HepG2 (cell line): ENCODE data around the gene EIF5. TPM values are rescaled to one million over a fixed set of nuclear protein-coding genes. Genes with fewer than 3 reads are reported as not detected.

Experiments
- ARHGAP35 ChIP-seq: sonication (generic); formaldehyde crosslinking; IDR thresholded peaks from 2 replicates; pipeline ENCODE4 v1.9.0; 2022; ENCODE audit warnings: mild to moderate bottlenecking, inconsistent platforms, moderate library complexity, missing genetic modification reagents, borderline replicate concordance
- CBFB ChIP-seq: sonication (generic); formaldehyde crosslinking; IDR thresholded peaks from 2 replicates; pipeline ENCODE4 v1.4.0; 2020; ENCODE audit warnings: missing genetic modification reagents
- CCDC6 ChIP-seq: sonication (generic); formaldehyde crosslinking; IDR thresholded peaks from 2 replicates; pipeline ENCODE4 v1.8.1; 2022; ENCODE audit warnings: mild to moderate bottlenecking, missing genetic modification reagents, moderate library complexity
- DMAP1 ChIP-seq: IDR thresholded peaks from 2 replicates; pipeline ENCODE4 v1.6.1; 2016
- EED ChIP-seq: sonication (generic); formaldehyde crosslinking; IDR thresholded peaks from 2 replicates; pipeline ENCODE4 v1.5.0; 2020; ENCODE audit warnings: mild to moderate bottlenecking, missing genetic modification reagents
- ETV5 ChIP-seq: IDR thresholded peaks from 2 replicates; pipeline ENCODE4 v1.6.1; 2018; ENCODE audit warnings: missing biosample characterization, missing genetic modification reagents, inconsistent platforms, borderline replicate concordance
- GATAD2A ChIP-seq: IDR thresholded peaks from 2 replicates; pipeline ENCODE4 v1.6.1; 2016
- HNF4A ChIP-seq: sonication (generic); formaldehyde crosslinking; IDR thresholded peaks from 2 replicates; pipeline ENCODE4 v1.4.0; 2020; ENCODE audit warnings: missing genetic modification reagents
- MIER3 ChIP-seq: IDR thresholded peaks from 2 replicates; pipeline ENCODE4 v1.6.1; 2016; ENCODE audit warnings: missing compliant biosample characterization, borderline replicate concordance
- MIXL1 ChIP-seq: IDR thresholded peaks from 2 replicates; pipeline ENCODE4 v1.6.1; 2016
- MYNN ChIP-seq: sonication (generic); formaldehyde crosslinking; IDR thresholded peaks from 2 replicates; pipeline ENCODE4 v1.4.0; 2020; ENCODE audit warnings: mild to moderate bottlenecking, low read depth, missing genetic modification reagents
- PHB2 ChIP-seq: fragments of 450-650 bp; IDR thresholded peaks from 2 replicates; pipeline ENCODE4 v1.6.1; 2018; ENCODE audit not compliant: partially characterized antibody
- RARA ChIP-seq: IDR thresholded peaks from 2 replicates; pipeline ENCODE4 v1.6.1; 2016; ENCODE audit warnings: missing genetic modification reagents, missing compliant biosample characterization
- RERE ChIP-seq: IDR thresholded peaks from 2 replicates; pipeline ENCODE4 v1.6.1; 2016; ENCODE audit warnings: low read depth, missing genetic modification reagents, missing compliant biosample characterization
- SIN3B ChIP-seq: fragments of 150-350 bp; IDR thresholded peaks from 2 replicates; pipeline ENCODE4 v1.6.1; 2014; ENCODE audit warnings: low read length
- SKI ChIP-seq: fragments of 450-650 bp; IDR thresholded peaks from one replicate; pipeline ENCODE4 v1.6.1; 2018; ENCODE audit warnings: mild to moderate bottlenecking; ENCODE audit not compliant: partially characterized antibody
- SOX5 ChIP-seq: IDR thresholded peaks from 2 replicates; pipeline ENCODE4 v1.6.1; 2016; ENCODE audit warnings: borderline replicate concordance
- SOX6 ChIP-seq, 2 experiments: fragments of 450-650 bp in 1 of 2; sonication (generic) in 1 of 2; formaldehyde crosslinking in 1 of 2; IDR thresholded peaks; 2 replicates each; pipeline versions ENCODE4 v1.4.0 to v1.6.1; 2017 to 2020; ENCODE audit warnings: antibody characterized with exemption in 1 of 2, mild to moderate bottlenecking in 1 of 2, missing genetic modification reagents in 1 of 2
- TRIM24 ChIP-seq: sonication (generic); formaldehyde crosslinking; IDR thresholded peaks from 2 replicates; pipeline ENCODE4 v1.8.0; 2022; ENCODE audit warnings: mild to moderate bottlenecking, missing genetic modification reagents
- ZBTB33 ChIP-seq: sonication (generic); formaldehyde crosslinking; IDR thresholded peaks from 2 replicates; pipeline ENCODE4 v1.4.0; 2020; ENCODE audit warnings: missing genetic modification reagents
- ZFP90 ChIP-seq: sonication (generic); formaldehyde crosslinking; IDR thresholded peaks from 2 replicates; pipeline ENCODE4 v1.8.0; 2022; ENCODE audit warnings: missing genetic modification reagents, mild to moderate bottlenecking, inconsistent platforms, borderline replicate concordance
- ZNF136 ChIP-seq: sonication (generic); formaldehyde crosslinking; IDR thresholded peaks from 2 replicates; pipeline ENCODE4 v1.8.1; 2022; ENCODE audit warnings: low read depth, mild to moderate bottlenecking, moderate library complexity, missing genetic modification reagents
- ZNF260 ChIP-seq: sonication (generic); formaldehyde crosslinking; IDR thresholded peaks from 2 replicates; pipeline ENCODE4 v1.4.0; 2020; ENCODE audit warnings: missing genetic modification reagents, low read depth, mild to moderate bottlenecking, borderline replicate concordance
- ZNF3 ChIP-seq: IDR thresholded peaks from 2 replicates; pipeline ENCODE4 v1.7.0; 2017; ENCODE audit warnings: inconsistent platforms
- ZNF331 ChIP-seq: sonication (generic); formaldehyde crosslinking; IDR thresholded peaks from 2 replicates; pipeline ENCODE4 v1.4.0; 2020; ENCODE audit warnings: missing genetic modification reagents
- ZNF432 ChIP-seq: sonication (generic); formaldehyde crosslinking; IDR thresholded peaks from 2 replicates; pipeline ENCODE4 v1.5.0; 2020; ENCODE audit warnings: missing genetic modification reagents, mild to moderate bottlenecking, borderline replicate concordance
- ZNF484 ChIP-seq: sonication (generic); formaldehyde crosslinking; IDR thresholded peaks from 2 replicates; pipeline ENCODE4 v1.5.1; 2020; ENCODE audit warnings: mild to moderate bottlenecking, low read depth, missing genetic modification reagents, borderline replicate concordance
- polyA plus RNA-seq, 8 experiments: library from polyadenylated mRNA; depleted of rRNA in 3 of 8; stranded (reverse) in 7 of 8; unstranded in 1 of 8; fragments of >200 nt; fragmentation: Illumina TruSeq in 4 of 8; extraction: Trizol in 4 of 8; gene quantifications; 2 replicates each; pipeline versions ENCODE4 v1.2.1 to v1.2.3, GENCODE V29; 2011 to 2016; ENCODE audit warnings: low read depth in 4 of 8, missing spikeins in 1 of 8, mixed read lengths in 1 of 8; ENCODE audit not compliant: insufficient read depth in 1 of 8
- total RNA-seq, 5 experiments: library from RNA; depleted of rRNA; stranded (reverse); fragments of >200 nt; fragmentation: Illumina TruSeq; extraction: Trizol; gene quantifications; 2 replicates each; pipeline ENCODE4 v1.2.3, GENCODE V29; 2016; ENCODE audit warnings: low read depth in 1 of 5

EIF5 gene
- total and polyA plus RNA-seq, 2 of the 13 experiments (the other 11 are each of a cell fraction or from before 2014, with no cell fraction given) = 189 to 281 TPM

DNA sequence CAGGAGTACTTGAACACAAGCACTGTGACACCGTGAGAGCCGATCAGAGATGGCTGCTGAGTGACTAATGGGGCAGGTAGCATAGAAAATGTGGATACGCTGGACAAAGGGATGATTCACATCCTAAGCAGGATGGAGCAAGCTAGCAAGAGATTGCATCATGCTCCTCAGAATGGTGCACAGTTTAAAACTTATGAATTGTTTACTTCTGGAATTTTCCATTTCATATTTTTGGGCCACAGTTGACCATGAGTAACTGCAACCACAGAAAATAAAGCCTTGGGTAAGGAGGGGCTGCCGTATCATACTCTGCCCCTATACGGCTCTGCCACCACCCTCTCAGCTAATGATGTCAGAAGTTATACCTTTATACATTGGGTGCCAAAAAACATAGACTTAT, 27.8 kb downstream of the EIF5 start (continued):
- TF ChIP-seq ARHGAP35 (CRISPR knock-in tag) = no peak
- TF ChIP-seq ZNF136 (CRISPR knock-in tag) = no peak
- no peak for TF ChIP-seq ZNF260 (CRISPR knock-in tag)
- no peak for TF ChIP-seq ZBTB33 (CRISPR knock-in tag)
- no peak for TF ChIP-seq EED
- TF ChIP-seq SKI = no peak
- no peak for TF ChIP-seq MIXL1 (CRISPR knock-in tag)
- TF ChIP-seq DMAP1 = 0 out of 2 replicates have a peak, but pooled peaks have one; percentile 24
- TF ChIP-seq RERE = no peak
- TF ChIP-seq SOX6 (IDR thresholded peaks at IDR 0.05) = no peak
- peak; percentile 56 for TF ChIP-seq SOX6 (CRISPR knock-in tag; IDR thresholded peaks at IDR 0.05)
- peak; percentile 69; the same call in 1 of the 2 replicates for TF ChIP-seq TRIM24
- peak; percentile 44; the same call in 1 of the 2 replicates for TF ChIP-seq ETV5 (CRISPR knock-in tag)
- TF ChIP-seq ZFP90 = no peak
- no peak for TF ChIP-seq CBFB (CRISPR knock-in tag)
- no peak for TF ChIP-seq CCDC6 (CRISPR knock-in tag)
- no peak for TF ChIP-seq SIN3B
- no peak for TF ChIP-seq MIER3 (CRISPR knock-in tag)
- peak; percentile 50; the same call in 1 of the 2 replicates for TF ChIP-seq ZNF331
- TF ChIP-seq SOX5 = peak; percentile 58; the same call in 1 of the 2 replicates
- no peak for TF ChIP-seq RARA (CRISPR knock-in tag)
- 0 out of 2 replicates have a peak, but pooled peaks have one; percentile 21 for TF ChIP-seq HNF4A (CRISPR knock-in tag)
- no peak for TF ChIP-seq MYNN (CRISPR knock-in tag)
- no peak for TF ChIP-seq ZNF484 (CRISPR knock-in tag)
- peak; percentile 68 for TF ChIP-seq GATAD2A (CRISPR knock-in tag)
- TF ChIP-seq ZNF432 (CRISPR knock-in tag) = no peak
- peak; percentile 73; the same call in 1 of the 2 replicates for TF ChIP-seq ZNF3 (CRISPR knock-in tag)
- no peak for TF ChIP-seq PHB2
